ENCODE results near the gene TENM4. TPM values are rescaled to one million over a fixed set of nuclear protein-coding genes. Genes with fewer than 3 reads are reported as not detected.

The TENM4 gene
- total RNA-seq, 1 donor from 2014 or later: not detected

DNA sequence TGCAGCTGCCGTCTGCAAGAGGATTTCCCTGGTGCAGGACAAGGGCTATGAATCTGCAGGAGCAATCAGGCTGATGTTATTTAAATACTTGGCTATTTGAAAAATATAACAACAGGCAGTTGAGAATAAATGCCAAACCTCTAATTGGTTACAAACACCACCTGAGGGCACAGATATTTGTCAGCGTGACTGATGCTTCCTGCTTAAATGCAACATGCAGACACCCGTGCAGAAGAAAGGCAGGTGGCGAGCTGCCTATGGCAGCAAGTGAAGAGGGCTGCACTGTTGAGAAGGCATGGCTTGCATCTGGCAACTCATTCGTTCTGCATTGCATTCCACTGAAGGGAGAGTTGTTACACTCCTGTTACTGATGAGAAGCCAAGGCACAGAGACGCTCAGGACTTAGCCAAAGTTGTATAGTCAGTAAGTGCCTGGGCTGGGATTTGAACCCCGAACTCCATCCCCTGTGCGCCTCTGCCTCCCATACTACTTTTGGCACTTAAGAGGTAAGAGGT, 350.6 kb downstream of the TENM4 start:
- DNase-seq (ENCODE audit: low read depth in 2 of 2): no peak

- DNase-seq (ENCODE audit: low read depth in 2 of 2): no peak
These were observed 351.2 kb downstream of the TENM4 start for GRCh38 chr11:79089601-79090000.

GRCh38 chr11:79088967-79089366, 351.9 kb downstream of the TENM4 start:
- no peak for DNase-seq (ENCODE audit: low read depth in 2 of 2)

DNA sequence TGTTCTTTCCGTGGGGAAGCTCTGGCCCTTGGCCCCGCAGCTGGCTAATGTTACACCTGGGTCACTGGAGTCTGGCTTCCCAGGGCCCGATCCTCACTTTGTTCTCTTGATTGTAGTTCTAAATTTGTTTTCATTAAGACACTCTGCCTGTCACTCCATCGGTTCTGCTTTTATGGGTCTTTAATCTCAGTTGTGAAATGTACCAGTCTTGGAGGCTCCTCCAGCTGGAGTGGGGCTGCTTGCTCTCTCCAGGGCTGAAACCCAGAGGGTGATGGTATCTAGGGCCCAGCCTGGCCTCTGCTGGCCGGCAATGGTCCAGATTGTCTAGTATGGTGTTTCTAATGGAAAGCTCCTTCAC, 352.9 kb downstream of the TENM4 start:
- DNase-seq (ENCODE audit: low read depth in 2 of 2): no peak

- DNase-seq (ENCODE audit: low read depth in 2 of 2): peak; percentile 35 to 61
These were observed 353.4 kb downstream of the TENM4 start for GRCh38 chr11:79087238-79087960.

DNA sequence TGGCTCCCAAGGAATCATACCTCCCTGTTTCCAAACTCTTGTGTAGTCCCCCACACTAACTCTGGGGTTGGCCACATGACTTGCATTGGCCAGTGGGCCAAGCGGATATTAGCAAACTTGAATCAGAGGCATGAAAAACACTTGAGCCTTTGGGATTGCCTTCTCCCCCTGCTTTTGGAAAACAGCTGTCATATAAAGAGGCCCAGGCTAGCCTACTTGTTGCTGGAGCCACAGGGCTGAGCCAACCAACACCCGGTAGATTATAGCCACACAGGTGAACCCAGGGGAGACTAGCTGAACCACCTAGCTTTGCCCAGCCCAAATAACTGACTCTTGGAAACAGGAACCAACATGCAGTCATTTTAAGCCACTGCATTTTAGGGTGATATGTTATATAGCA, 354.8 kb downstream of the TENM4 start:
- no peak for DNase-seq (ENCODE audit: low read depth in 2 of 2)

DNA sequence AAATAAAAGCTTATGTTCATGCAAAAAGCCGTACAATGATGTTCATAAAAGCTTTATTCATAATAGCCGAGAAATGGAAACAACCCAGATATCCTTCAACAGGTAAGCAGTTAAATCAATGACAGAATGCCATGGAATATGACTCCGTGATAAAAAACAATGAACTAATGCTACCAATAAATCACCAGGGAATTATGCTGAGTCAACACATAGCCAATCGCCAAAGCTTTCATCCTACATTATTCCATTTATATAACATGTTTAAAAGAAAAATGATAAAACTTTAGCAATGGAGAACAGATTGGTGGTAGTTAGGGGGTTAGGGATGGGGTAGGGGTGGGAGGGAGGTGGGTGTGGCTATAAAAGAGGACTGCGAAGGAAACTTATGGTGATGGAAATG, 356.4 kb downstream of the TENM4 start:
- no peak for DNase-seq (ENCODE audit: low read depth in 2 of 2)

DNA sequence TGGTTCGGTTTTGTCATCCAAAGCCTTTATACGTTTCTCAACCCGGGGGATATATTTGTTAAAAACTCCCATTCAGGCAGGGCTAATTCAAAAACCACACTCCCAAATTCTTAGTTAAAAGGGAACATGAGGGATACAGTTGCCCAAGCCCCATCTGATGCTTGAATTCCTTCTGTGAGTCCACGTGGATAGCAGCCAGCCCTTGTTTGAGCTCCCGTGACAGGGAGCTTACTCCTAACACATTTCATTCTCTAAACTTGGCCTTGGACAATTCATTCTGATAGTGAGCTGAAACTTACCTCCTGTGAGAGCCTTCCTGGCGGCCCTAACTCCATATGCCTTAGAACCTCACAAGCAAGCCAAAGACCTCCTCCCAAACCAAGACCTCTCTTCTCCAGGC, 357.5 kb downstream of the TENM4 start:
- no peak for DNase-seq (ENCODE audit: low read depth in 2 of 2)

DNA sequence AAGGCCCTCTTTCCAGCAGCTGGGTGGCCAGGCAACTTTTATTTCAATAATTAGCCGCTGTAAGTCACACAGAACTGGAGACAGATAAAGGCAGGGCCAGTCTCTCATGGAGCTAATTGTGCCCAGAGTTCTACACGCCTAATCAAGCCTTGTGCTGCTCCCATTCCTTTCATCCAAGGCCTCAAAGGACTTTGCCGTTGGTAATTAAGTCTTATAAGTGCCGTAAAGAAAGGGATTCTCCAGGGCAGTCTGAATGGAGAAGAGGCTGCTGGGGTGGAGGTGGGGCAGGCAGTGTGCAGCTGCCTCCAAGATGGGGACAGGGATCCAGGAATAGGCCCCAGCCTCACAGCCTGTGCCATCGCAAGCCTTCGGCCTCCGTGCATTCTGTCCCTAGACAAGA, 357.9 kb downstream of the TENM4 start:
- DNase-seq (ENCODE audit: low read depth in 2 of 2): no peak

DNA sequence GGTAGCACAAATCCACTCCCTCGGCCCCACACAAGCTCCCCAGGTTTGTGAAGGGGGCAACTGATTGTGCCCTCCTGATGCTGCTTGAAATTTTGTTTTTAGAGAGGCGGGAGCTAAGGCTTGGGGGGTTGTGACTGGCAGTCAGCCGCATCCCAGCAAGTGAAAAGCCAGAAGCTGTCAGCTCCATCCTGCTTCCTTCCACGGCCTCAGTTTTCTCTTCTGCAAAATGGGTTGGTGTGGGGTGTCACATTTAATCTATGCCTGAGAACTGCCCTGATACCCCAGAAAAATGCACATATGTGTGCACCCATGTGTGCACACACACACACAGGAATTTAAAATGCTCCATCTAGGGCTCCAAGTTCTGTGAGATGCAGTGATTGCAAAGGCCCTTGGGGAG, 358.6 kb downstream of the TENM4 start:
- DNase-seq (ENCODE audit: low read depth in 2 of 2): no peak

GRCh38 chr11:79081471-79082031, 359.3 kb downstream of the TENM4 start:
- DNase-seq (ENCODE audit: low read depth in 2 of 2): peak; percentile 62 to 70

- no peak for DNase-seq (ENCODE audit: low read depth in 2 of 2)
These were observed 360.3 kb downstream of the TENM4 start for GRCh38 chr11:79080551-79080950.

- no peak for DNase-seq (ENCODE audit: low read depth in 2 of 2)
These were observed 361.8 kb downstream of the TENM4 start for GRCh38 chr11:79078999-79079398.

- DNase-seq (ENCODE audit: low read depth in 2 of 2): no peak
These were observed 362.4 kb downstream of the TENM4 start for GRCh38 chr11:79078456-79078855.

DNA sequence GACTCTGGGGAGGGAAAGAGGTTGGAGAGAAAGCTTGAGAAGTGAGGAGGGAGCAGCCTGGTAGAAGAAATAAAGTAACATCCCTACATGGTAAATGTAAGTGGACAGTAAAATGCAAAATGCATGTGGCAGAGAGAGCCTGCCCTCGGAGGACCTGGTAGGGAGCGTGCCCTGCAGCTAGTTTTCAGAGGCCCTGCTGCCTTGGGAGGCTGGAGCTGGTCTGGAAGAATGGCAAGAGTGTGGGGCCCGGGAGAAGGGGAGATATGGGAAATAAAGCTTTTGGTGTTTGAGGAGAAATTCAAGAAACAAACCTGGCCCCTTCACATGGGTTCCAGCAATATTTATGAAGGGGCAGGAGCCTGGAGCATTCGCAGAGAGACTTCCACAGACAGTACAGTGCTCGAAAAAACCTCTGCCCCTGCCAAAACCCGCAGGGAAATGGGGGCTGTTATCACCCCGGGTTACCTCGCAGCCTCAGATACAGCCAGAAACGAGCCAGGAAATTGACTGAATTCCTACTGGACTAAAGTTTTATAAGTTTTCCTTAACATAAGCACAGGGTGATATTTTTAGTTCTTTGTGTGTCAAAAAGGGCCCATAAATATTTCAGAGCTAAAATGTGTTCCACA, 363.0 kb downstream of the TENM4 start:
- DNase-seq (ENCODE audit: low read depth in 2 of 2): peak in 1 of 2 donors; percentile 58

- DNase-seq (ENCODE audit: low read depth in 2 of 2): peak; percentile 58 to 64
These were observed 364.2 kb downstream of the TENM4 start for GRCh38 chr11:79076526-79077115.

- DNase-seq (ENCODE audit: low read depth in 2 of 2): no peak
These were observed 366.3 kb downstream of the TENM4 start for GRCh38 chr11:79074547-79074946.

- DNase-seq (ENCODE audit: low read depth in 2 of 2): no peak
These were observed 369.6 kb downstream of the TENM4 start for GRCh38 chr11:79071190-79071589.

DNA sequence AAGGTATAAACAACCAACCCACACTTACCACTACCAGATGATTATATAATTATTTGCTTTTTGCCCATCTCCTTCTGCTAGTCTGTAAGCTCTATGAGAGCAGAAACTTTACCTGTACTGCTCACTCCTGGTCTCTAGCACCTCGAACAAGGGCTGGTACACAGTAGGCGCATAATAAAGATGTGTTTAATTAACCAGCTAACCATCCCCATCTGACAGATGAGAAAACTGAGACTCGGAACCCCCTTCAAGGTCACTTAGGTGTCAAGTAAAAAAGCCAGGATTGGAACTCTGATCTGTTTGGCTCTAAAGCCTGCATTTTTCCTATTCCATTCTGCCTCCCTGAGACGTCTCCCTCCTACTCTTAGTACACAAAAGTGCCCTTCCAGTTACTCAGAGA, 370.3 kb downstream of the TENM4 start:
- DNase-seq (ENCODE audit: low read depth in 2 of 2): no peak

GRCh38 chr11:79069504-79069903, 371.3 kb downstream of the TENM4 start:
- no peak for DNase-seq (ENCODE audit: low read depth in 2 of 2)

DNA sequence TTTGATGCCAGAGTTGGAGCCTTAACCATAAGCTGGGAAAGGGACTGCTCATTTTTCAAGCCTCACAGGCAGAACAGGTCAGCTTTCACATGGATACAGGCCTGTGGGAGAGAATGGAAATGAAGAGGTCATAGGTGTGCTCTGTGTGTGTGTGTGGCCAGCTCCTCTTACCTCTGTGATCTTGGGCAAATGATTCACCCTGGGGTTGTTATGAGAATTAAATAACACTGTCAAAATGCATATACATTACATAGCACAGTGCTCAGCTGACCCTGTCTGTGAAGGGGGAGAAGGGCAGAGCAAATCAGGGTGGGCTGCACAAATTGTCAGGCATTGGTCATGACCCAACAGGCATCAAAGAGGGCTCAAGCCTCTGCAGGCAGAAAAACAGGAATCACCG, 372.5 kb downstream of the TENM4 start:
- DNase-seq (ENCODE audit: low read depth in 2 of 2): no peak

- DNase-seq (ENCODE audit: low read depth in 2 of 2): no peak
These were observed 373.5 kb downstream of the TENM4 start for GRCh38 chr11:79067352-79067679.

Data from lung microvascular endothelial cell (primary cell).